CMK (cell line): ENCODE data around the gene SPATA31C2.
"Not testable (repeated sequence)": the region's sequence is repeated elsewhere in the genome, so short reads cannot be mapped to it uniquely, and the experiment has no call there.

ENCODE experiments used
- DNase-seq: peaks from one replicate; pipeline ENCODE4 v3.0.0-alpha.2; 2010; ENCODE audit warnings: low read depth

SPATA31C2 gene

GRCh38 chr9:88123413-88123812 is 14.9 kb downstream of the SPATA31C2 start:
- DNase-seq, result not testable (repeated sequence)

GRCh38 chr9:88118121-88118520 is 20.2 kb downstream of the SPATA31C2 start:
- DNase-seq, result not testable (repeated sequence)

GRCh38 chr9:88114968-88115612 is 23.2 kb downstream of the SPATA31C2 start:
- DNase-seq, result not testable (repeated sequence)

GRCh38 chr9:88114283-88114967 is 23.9 kb downstream of the SPATA31C2 start:
- DNase-seq, result not testable (repeated sequence)

- DNase-seq, result not testable (repeated sequence)
Observed at GRCh38 chr9:88113156-88114130, 24.8 kb downstream of the SPATA31C2 start.

GRCh38 chr9:88110026-88110425 is 28.2 kb downstream of the SPATA31C2 start:
- DNase-seq, result no peak

- DNase-seq, result no peak
Observed at GRCh38 chr9:88108779-88109178, 29.5 kb downstream of the SPATA31C2 start.

GRCh38 chr9:88106492-88106891 is 31.8 kb downstream of the SPATA31C2 start:
- no peak for DNase-seq

GRCh38 chr9:88092797-88093331 is 45.4 kb downstream of the SPATA31C2 start:
- no peak for DNase-seq

GRCh38 chr9:88090151-88090581 is 48.1 kb downstream of the SPATA31C2 start:
- DNase-seq, result no peak

- no peak for DNase-seq
Observed at GRCh38 chr9:88087906-88088305, 50.4 kb downstream of the SPATA31C2 start.

- DNase-seq, result no peak
Observed at GRCh38 chr9:88085476-88085875, 52.8 kb downstream of the SPATA31C2 start.

- no peak for DNase-seq
Observed at GRCh38 chr9:88084357-88085183, 53.7 kb downstream of the SPATA31C2 start.
